Tongue (tissue), 2 donors: ENCODE measurements around the gene WDR70. TPM values are rescaled to one million over a fixed set of nuclear protein-coding genes. Genes with fewer than 3 reads are reported as not detected.
"Not testable (repeated sequence)": the region's sequence is repeated elsewhere in the genome, so short reads cannot be mapped to it uniquely, and the experiment has no call there.

Source experiments
- DNase-seq: peaks from one replicate; pipeline ENCODE4 v3.0.0-alpha.2; 2015
- total RNA-seq: library from RNA; depleted of rRNA; stranded (reverse); fragments of >200 nt; gene quantifications from one replicate; pipeline ENCODE4 v1.2.3, GENCODE V29; 2014

The WDR70 gene
- total RNA-seq, 1 donor from 2014 or later, result 48.6 TPM

- no peak for DNase-seq
These were observed 261.0 kb downstream of the WDR70 start for GRCh38 chr5:37640088-37640487.

GRCh38 chr5:37641933-37642332 is 262.8 kb downstream of the WDR70 start:
- no peak for DNase-seq

- no peak for DNase-seq
These were observed 266.6 kb downstream of the WDR70 start for GRCh38 chr5:37645707-37646106.

GRCh38 chr5:37654566-37654965 is 275.4 kb downstream of the WDR70 start:
- DNase-seq, result not testable (repeated sequence)

- DNase-seq, result no peak
These were observed 277.9 kb downstream of the WDR70 start for GRCh38 chr5:37657046-37657445.

GRCh38 chr5:37658440-37658839 is 279.3 kb downstream of the WDR70 start:
- no peak for DNase-seq

GRCh38 chr5:37660319-37660718 is 281.2 kb downstream of the WDR70 start:
- no peak for DNase-seq

GRCh38 chr5:37661227-37661920 is 282.3 kb downstream of the WDR70 start:
- no peak for DNase-seq

GRCh38 chr5:37661951-37662350 is 282.8 kb downstream of the WDR70 start:
- no peak for DNase-seq

- DNase-seq, result no peak
These were observed 283.2 kb downstream of the WDR70 start for GRCh38 chr5:37662362-37662761.

- DNase-seq, result peak; percentile 25
These were observed 283.8 kb downstream of the WDR70 start for GRCh38 chr5:37662789-37663485.

- DNase-seq, result no peak
These were observed 284.4 kb downstream of the WDR70 start for GRCh38 chr5:37663538-37663937.

- DNase-seq, result no peak
These were observed 285.4 kb downstream of the WDR70 start for GRCh38 chr5:37664551-37664950.

GRCh38 chr5:37665272-37665671 is 286.2 kb downstream of the WDR70 start:
- peak; percentile 68 for DNase-seq

GRCh38 chr5:37665889-37666288 is 286.8 kb downstream of the WDR70 start:
- peak; percentile 95 for DNase-seq

GRCh38 chr5:37667430-37667829 is 288.3 kb downstream of the WDR70 start:
- DNase-seq, result no peak

GRCh38 chr5:37667846-37668245 is 288.7 kb downstream of the WDR70 start:
- DNase-seq, result no peak

- DNase-seq, result peak; percentile 81
These were observed 289.5 kb downstream of the WDR70 start for GRCh38 chr5:37668524-37669047.

GRCh38 chr5:37672118-37672588 is 293.0 kb downstream of the WDR70 start:
- not testable (repeated sequence) for DNase-seq

GRCh38 chr5:37674361-37674760 is 295.2 kb downstream of the WDR70 start:
- not testable (repeated sequence) for DNase-seq

- DNase-seq, result not testable (repeated sequence)
These were observed 300.2 kb downstream of the WDR70 start for GRCh38 chr5:37679326-37679725.

- DNase-seq, result not testable (repeated sequence)
These were observed 300.8 kb downstream of the WDR70 start for GRCh38 chr5:37679903-37680302.

- no peak for DNase-seq
These were observed 304.0 kb downstream of the WDR70 start for GRCh38 chr5:37683072-37683471.
